NCI-H526 treated with DMSO at 0.1 percent for 48 hours (cell line): Measurements from ENCODE around the gene SH2D2A.

Experiments used
- DNase-seq: peaks from one replicate; lab custom pipeline; 2025; lab: John Stamatoyannopoulos, UW

Gene SH2D2A

DNA sequence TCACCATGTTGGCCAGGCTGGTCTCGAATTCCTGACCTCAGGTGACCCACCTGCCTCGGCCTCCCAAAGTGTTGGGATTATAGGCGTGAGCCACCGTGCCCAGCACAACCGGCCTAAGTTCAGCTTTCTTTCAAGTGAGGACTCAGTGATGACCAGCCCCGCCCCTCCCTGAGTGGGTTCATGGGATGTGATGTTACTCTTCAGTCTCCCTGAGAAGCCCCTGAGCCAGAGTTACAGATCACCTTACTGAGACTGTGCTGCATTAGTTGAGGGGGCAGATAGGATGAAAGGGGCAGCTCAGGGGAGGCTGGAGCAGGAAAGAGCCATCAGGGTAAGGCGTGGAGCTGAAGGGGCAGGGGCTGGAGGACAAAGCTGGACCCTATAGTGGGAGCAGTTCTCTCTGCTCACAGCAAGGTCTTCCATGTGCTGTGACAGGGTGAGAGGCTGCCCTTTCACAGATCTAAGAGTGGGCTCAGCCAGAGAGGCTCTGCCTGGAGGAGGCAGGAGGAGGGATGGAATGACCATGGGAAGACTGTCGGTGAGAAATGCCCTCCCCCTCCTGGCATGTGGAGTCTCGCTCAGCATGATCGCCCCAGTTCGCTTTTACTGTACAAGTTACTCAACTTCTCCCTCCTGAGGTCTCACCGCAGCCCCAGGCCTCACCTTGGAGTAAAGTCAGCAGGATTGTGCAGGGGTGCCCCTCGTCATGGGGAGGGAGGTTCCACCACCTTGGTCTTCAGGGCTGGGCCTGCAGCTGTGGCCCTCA is 13.4 kb downstream of the SH2D2A start:
- DNase-seq = no peak

DNA sequence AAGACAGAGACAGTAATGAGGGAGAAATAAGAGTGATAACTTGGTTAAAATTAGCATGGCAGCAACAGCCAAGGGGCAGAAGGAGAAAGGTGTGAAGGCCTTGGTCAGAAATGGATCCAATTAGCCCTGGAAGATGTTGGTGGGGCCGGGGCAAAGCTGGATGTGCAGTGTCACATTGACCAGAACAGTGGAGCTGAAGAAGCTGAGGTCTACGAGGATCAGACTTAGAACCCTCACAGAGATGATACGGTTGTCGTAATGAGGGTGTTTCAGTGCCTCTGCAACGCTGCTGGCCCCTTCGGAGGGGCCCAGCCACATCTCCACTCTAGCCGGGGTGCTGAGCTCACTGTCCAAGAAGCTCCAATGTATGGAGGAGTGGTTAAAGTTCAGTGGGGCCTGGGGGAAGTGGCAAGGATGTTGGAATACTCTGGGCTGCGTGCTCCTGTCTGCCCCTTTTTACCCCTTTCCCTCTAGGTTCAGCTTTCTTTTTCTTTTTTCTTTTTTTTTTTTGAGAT is 14.2 kb downstream of the SH2D2A start:
- DNase-seq = no peak

DNA sequence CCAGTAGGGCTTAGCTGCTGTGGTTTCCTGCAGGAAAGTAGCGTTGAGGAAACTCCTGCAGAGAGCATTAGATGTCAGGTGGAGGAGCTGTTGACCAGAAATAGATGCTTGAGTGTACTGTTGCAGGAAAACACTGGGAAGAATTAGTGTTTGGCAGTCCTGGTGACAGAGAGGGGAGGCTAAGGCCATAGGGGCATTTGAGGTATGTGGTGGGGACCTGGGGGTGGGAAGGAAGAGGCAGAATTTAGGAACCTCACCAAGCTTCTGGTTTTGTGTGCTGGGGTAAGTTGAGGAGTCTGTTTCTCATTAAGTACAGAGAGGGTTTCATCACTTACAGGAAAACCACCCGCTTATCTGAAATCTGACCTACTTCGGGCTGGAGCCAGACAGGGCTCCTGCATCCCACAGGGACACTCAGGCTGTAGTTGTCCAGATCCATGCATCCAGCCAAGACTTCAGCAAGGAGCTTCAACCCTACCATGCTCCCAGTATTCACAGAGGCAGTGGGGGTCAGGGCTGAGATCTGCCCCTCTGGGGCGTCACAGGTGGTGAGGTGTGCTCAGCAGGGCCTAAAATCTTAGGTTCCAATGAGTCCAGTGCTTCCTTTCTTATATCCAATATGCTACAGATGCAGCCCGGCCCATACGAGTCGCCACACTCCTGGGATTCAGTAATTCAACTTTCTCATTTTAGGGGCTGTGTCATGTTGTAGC is 15.1 kb downstream of the SH2D2A start:
- no peak for DNase-seq

DNA sequence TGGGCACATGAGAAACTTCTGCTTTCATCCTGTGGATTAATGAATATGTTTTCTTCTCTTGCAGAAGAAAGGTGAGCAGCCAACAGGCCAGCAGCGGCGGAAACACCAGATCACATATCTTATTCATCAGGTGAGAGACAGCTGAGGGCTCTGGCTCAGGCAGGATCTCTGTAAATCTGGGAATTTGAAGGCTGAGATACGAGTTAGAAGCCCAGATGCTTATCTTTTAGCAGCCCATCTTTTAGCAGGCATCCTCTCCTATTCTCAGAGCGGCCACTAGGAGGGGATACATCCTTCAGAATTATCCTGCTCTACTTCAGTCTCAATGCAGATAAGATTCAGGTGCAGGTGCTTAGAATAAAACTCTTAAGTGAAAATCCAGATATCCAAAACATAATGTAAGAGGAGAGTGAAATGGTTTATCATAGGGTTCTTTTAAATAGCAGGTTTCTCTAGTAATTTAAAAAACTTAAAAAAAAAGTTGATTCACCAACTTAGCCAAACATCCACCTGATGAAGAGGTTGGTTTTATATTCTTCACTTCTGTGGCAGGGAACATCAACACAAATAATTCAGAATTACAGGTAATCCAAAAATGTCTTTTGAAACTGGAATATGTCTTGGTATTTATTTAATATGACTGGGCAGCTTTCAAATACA is 19.3 kb downstream of the SH2D2A start:
- peak; percentile 82 for DNase-seq

DNA sequence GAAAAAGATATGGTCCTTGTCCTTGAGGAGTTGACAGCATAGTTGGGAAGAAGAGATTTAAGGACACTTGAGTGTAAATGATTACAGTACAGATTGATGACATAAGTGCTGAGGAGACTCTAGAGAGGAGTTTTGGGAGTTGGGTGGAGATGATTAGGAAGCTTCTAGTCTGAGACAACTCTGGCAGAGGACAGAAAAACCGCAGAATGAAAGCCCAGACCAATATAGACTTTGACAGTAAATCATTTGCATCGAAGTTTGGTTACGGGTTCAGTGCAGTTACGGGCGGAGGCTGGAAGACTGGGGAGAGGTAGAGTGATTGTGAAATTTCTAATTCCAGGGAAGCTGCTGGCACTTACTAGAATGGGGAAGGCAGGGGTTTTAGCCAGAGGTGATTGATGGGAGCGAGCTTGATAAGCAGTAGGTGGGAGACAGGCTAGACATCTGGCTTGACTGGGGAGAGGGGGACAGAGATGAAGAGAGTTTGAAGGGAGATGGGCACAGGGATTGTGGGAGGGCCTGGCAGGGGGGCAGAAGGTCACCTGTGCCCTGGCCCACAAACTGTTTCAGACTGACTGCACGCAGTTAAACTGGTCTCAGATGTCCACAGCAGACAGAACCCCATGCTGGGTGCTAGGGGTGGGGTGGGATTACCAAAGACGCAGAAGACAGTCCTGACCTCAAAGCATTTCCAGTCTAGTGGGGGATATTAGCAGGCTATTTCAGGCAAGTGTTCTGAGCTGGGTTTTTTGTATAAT is 20.1 kb downstream of the SH2D2A start:
- DNase-seq = peak; percentile 55

DNA sequence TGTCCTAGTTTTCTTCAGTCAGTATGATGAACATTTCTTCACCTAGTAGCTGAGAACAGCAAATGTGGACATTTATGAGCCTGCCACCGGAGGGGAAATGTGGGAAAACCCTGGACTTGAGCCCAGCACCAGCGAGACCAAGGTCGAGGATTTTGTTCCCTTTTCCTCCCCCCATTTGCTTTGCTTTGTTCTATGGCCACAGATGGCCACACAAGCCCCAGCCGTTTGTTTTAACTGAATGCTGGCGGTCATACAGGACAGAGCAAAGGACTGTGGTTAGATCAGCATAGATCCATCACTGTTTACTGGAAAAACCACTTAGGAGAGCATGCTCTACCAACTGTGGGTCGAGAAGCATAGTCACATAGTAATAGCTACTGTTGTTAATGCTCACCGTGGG is 20.9 kb downstream of the SH2D2A start:
- DNase-seq = no peak

DNA sequence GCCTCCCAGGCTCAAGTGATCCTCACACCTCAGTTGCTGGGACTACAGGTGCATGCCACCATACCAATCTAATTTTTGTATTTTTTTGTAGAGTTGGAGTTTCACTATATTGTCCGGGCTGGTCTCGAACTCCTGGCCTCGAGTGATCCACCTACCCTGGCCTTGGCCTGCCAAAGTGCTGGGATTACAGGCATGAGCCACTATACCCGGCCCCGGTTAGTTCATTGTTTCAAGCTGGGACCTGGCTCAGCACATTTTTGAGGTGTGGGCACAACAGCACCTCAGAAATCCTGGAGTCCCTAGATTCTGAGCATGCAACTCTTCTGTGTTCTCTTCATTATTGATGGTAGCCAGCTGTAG is 21.3 kb downstream of the SH2D2A start:
- DNase-seq = no peak

GRCh38 chr1:156794506-156795373 is 21.9 kb downstream of the SH2D2A start:
- DNase-seq = no peak

GRCh38 chr1:156789621-156790318 is 26.9 kb downstream of the SH2D2A start:
- no peak for DNase-seq

DNA sequence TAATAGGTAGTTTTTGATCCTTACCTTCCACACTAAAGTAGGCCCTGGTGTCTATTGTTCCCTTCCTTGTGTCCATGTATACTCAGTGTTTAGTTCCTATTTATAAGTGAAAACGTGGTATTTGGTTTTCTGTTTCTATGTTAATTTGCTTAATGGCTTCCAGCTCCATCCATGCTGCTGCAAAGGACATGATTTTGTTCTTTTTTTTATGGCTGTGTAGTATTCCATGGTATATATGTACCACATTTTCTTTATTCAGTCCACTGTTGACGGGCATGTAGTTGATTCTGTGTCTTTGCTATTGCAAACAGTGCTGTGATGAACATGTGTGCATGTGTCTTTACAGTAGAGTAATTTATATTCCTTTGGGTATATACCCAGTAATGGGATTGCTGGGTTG is 28.5 kb downstream of the SH2D2A start:
- no peak for DNase-seq

- no peak for DNase-seq
Observed at GRCh38 chr1:156786640-156787039, 30.0 kb downstream of the SH2D2A start.

DNA sequence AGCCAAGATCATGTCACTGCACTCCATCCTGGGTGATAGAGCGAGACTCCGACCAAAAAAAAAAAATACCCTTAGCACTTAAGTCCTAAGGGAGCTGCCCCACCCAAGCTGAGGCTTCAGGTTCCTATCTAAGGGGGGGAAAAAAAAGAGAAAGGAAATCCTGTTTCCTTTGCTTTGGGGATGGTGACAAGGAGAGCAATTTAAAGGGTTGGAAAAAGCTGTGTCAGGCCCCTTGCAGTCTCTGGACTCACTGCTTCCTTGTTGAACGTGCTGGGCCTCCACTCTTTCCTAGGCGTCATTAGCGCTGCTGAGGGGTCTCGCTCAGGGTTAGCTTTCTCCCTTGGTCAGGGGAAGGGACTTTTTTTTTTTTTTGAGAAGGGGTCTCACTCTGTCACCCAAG is 31.2 kb downstream of the SH2D2A start:
- no peak for DNase-seq

DNA sequence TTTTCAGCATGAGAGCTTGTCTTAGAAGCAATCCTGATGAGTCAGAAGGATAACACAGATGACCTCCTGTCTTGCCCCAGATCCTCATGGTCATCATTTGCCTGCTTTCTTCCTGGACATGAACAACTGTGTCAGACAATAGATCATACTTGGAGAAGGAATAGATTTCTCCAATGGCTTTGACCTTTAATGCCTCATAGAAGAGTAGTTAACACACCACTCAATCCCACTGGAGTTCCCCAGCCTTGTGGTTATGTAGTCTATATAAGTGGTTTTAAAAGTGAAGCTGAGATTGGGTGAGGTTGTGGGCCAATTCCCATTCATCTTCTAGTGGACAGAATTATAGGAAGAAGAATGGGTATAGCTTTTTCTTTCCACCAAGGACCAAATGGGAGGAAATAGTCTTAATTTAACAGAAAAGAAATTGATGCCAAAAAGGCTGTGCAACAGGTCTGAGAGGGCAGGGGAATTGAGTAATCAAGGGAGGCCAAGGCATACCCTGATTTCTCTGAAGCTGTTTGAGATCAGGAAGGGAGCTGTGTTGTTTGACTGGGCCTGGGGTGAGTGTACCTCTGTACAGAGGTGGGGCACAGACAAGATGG is 35.0 kb downstream of the SH2D2A start:
- no peak for DNase-seq

GRCh38 chr1:156777573-156777972 is 39.1 kb downstream of the SH2D2A start:
- DNase-seq = no peak

DNA sequence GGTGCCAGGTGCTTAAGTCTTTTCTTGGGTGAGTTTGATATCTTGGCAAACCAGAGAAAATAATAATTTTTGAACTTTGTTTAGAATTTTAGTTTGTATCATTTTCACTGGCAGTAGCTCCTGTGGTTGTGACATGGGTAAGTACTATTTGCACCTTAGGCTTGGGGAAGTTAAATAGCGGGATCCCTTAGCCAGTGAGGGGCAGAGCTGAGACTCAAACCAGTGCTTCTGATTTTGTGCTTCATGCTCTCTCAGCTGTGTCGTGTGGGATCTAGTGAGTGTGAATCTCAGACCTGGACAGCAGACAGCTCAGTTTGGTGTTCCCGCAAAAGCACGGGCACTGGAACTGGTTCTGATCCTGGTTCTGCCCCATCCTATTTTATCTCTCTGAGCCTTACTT is 39.7 kb downstream of the SH2D2A start:
- no peak for DNase-seq

DNA sequence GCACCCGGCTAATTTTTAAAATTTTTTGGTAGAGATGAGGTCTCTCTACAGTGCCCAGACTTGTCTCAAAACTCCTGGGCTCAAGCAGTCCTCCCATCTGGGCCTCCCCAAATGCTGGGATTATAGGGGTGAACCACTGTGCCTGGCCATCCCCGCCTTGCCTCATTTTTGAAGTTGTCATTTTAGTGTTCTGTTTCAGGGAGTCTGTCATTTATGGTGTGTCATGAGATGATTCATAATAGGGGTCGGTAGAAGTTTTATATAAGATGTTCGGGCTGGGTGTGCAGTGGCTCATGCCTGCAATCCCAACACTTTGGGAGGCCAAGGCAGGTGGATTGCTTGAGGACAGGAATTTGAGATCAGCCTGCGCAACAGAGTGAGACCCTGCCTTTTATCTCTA is 40.8 kb downstream of the SH2D2A start:
- no peak for DNase-seq

- DNase-seq = no peak
Observed at GRCh38 chr1:156773607-156774006, 43.0 kb downstream of the SH2D2A start.

- no peak for DNase-seq
Observed at GRCh38 chr1:156772728-156773497, 43.7 kb downstream of the SH2D2A start.

- DNase-seq = no peak
Observed at GRCh38 chr1:156772222-156772621, 44.4 kb downstream of the SH2D2A start.
